HepG2 (cell line): ENCODE measurements around the gene NLRC5. TPM values are rescaled to one million over a fixed set of nuclear protein-coding genes. Genes with fewer than 3 reads are reported as not detected.

ENCODE experiments used
- ESRRA ChIP-seq: sonication (generic); formaldehyde crosslinking; IDR thresholded peaks from 2 replicates; pipeline ENCODE4 v1.5.1; 2020; ENCODE audit warnings: mild to moderate bottlenecking, low read depth, missing genetic modification reagents
- FOXK1 ChIP-seq: sonication (generic); formaldehyde crosslinking; IDR thresholded peaks from 2 replicates; pipeline ENCODE4 v1.4.0; 2020; ENCODE audit warnings: low read depth, missing genetic modification reagents, borderline replicate concordance
- MATR3 ChIP-seq: sonication (generic); formaldehyde crosslinking; IDR thresholded peaks from 2 replicates; pipeline ENCODE4 v1.4.0; 2020; ENCODE audit warnings: missing genetic modification reagents
- NR2C2 ChIP-seq: sonication (generic); formaldehyde crosslinking; IDR thresholded peaks from 2 replicates; pipeline ENCODE4 v1.4.0; 2020; ENCODE audit warnings: missing genetic modification reagents, mild to moderate bottlenecking, moderate library complexity, borderline replicate concordance
- PRMT3 ChIP-seq: sonication (generic); formaldehyde crosslinking; IDR thresholded peaks from 2 replicates; pipeline ENCODE4 v1.8.1; 2022; ENCODE audit warnings: low read depth, mild to moderate bottlenecking, moderate library complexity, missing genetic modification reagents, borderline replicate concordance
- SRSF4 ChIP-seq: fragments of 200-400 bp; formaldehyde crosslinking; IDR thresholded peaks from one replicate; pipeline ENCODE4 v1.6.1; 2018; ENCODE audit warnings: mild to moderate bottlenecking, low read depth, low read length, moderate library complexity; ENCODE audit not compliant: poor library complexity, severe bottlenecking
- ZKSCAN1 ChIP-seq: fragments of 150-350 bp; IDR thresholded peaks from 2 replicates; pipeline ENCODE4 v1.6.1; 2014; ENCODE audit warnings: low read length
- ZNF12 ChIP-seq: sonication (generic); formaldehyde crosslinking; IDR thresholded peaks from 2 replicates; pipeline ENCODE4 v1.5.0; 2020; ENCODE audit warnings: missing genetic modification reagents
- ZNF687 ChIP-seq: sonication (generic); formaldehyde crosslinking; IDR thresholded peaks from 2 replicates; pipeline ENCODE4 v1.5.1; 2020; ENCODE audit warnings: mild to moderate bottlenecking, missing genetic modification reagents, moderate library complexity
- ZNF704 ChIP-seq: sonication (generic); formaldehyde crosslinking; IDR thresholded peaks from 2 replicates; pipeline ENCODE4 v1.8.1; 2023; ENCODE audit warnings: mild to moderate bottlenecking, inconsistent platforms, moderate library complexity, missing genetic modification reagents, borderline replicate concordance
- ZUFSP ChIP-seq: sonication (generic); formaldehyde crosslinking; IDR thresholded peaks from 2 replicates; pipeline ENCODE4 v1.9.0; 2021; ENCODE audit warnings: missing genetic modification reagents, mild to moderate bottlenecking, borderline replicate concordance
- polyA plus RNA-seq, 8 experiments: library from polyadenylated mRNA; depleted of rRNA in 3 of 8; stranded (reverse) in 7 of 8; unstranded in 1 of 8; fragments of >200 nt; fragmentation: Illumina TruSeq in 4 of 8; extraction: Trizol in 4 of 8; gene quantifications; 2 replicates each; pipeline versions ENCODE4 v1.2.1 to v1.2.3, GENCODE V29; 2011 to 2016; ENCODE audit warnings: low read depth in 4 of 8, missing spikeins in 1 of 8, mixed read lengths in 1 of 8; ENCODE audit not compliant: insufficient read depth in 1 of 8
- total RNA-seq, 5 experiments: library from RNA; depleted of rRNA; stranded (reverse); fragments of >200 nt; fragmentation: Illumina TruSeq; extraction: Trizol; gene quantifications; 2 replicates each; pipeline ENCODE4 v1.2.3, GENCODE V29; 2016; ENCODE audit warnings: low read depth in 1 of 5
- TF ChIP-seq, protein P1 (sequence below): sonication (generic); formaldehyde crosslinking; IDR thresholded peaks from 2 replicates; pipeline ENCODE4; 2020; ENCODE audit warnings: missing genetic modification reagents, mild to moderate bottlenecking, borderline replicate concordance
- TF ChIP-seq, protein P2 (sequence below): sonication (generic); formaldehyde crosslinking; IDR thresholded peaks from 2 replicates; pipeline ENCODE4 v1.5.1; 2020; ENCODE audit warnings: mild to moderate bottlenecking, missing genetic modification reagents, borderline replicate concordance
- TF ChIP-seq, protein P3 (sequence below): conservative IDR thresholded peaks from 2 replicates; pipeline ENCODE4 v1.6.1; 2018; ENCODE audit warnings: missing genetic modification reagents

NLRC5 gene
- total and polyA plus RNA-seq, 2 of the 13 experiments (the other 11 are each of a cell fraction or from before 2014, with no cell fraction given) = 6.3 to 12.7 TPM

GRCh38 chr16:56950881-56951771 is 38.2 kb upstream of the NLRC5 start (continued):
- TF ChIP-seq ZNF687 (CRISPR knock-in tag) = peak; percentile 66
- TF ChIP-seq, protein P1, sequence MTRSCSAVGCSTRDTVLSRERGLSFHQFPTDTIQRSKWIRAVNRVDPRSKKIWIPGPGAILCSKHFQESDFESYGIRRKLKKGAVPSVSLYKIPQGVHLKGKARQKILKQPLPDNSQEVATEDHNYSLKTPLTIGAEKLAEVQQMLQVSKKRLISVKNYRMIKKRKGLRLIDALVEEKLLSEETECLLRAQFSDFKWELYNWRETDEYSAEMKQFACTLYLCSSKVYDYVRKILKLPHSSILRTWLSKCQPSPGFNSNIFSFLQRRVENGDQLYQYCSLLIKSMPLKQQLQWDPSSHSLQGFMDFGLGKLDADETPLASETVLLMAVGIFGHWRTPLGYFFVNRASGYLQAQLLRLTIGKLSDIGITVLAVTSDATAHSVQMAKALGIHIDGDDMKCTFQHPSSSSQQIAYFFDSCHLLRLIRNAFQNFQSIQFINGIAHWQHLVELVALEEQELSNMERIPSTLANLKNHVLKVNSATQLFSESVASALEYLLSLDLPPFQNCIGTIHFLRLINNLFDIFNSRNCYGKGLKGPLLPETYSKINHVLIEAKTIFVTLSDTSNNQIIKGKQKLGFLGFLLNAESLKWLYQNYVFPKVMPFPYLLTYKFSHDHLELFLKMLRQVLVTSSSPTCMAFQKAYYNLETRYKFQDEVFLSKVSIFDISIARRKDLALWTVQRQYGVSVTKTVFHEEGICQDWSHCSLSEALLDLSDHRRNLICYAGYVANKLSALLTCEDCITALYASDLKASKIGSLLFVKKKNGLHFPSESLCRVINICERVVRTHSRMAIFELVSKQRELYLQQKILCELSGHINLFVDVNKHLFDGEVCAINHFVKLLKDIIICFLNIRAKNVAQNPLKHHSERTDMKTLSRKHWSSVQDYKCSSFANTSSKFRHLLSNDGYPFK (CRISPR knock-in tag) = peak; percentile 70; the same call in 1 of the 2 replicates
- no peak for TF ChIP-seq FOXK1 (CRISPR knock-in tag)
- TF ChIP-seq, protein P2, sequence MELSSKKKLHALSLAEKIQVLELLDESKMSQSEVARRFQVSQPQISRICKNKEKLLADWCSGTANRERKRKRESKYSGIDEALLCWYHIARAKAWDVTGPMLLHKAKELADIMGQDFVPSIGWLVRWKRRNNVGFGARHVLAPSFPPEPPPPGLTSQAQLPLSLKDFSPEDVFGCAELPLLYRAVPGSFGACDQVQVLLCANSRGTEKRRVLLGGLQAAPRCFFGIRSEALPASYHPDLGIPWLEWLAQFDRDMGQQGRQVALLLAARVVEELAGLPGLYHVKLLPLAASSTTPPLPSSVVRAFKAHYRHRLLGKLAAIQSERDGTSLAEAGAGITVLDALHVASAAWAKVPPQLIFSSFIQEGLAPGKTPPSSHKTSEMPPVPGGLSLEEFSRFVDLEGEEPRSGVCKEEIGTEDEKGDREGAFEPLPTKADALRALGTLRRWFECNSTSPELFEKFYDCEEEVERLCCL (CRISPR knock-in tag) = no peak
- TF ChIP-seq ZNF704 (CRISPR knock-in tag) = no peak
- TF ChIP-seq PRMT3 (CRISPR knock-in tag) = no peak
- no peak for TF ChIP-seq SRSF4
- TF ChIP-seq ZKSCAN1 = no peak
- TF ChIP-seq MATR3 (CRISPR knock-in tag) = no peak
- no peak for TF ChIP-seq ZUFSP (CRISPR knock-in tag)
- TF ChIP-seq ESRRA (CRISPR knock-in tag) = no peak
- TF ChIP-seq ZNF12 = no peak
- TF ChIP-seq NR2C2 (CRISPR knock-in tag) = no peak
- TF ChIP-seq, protein P3, sequence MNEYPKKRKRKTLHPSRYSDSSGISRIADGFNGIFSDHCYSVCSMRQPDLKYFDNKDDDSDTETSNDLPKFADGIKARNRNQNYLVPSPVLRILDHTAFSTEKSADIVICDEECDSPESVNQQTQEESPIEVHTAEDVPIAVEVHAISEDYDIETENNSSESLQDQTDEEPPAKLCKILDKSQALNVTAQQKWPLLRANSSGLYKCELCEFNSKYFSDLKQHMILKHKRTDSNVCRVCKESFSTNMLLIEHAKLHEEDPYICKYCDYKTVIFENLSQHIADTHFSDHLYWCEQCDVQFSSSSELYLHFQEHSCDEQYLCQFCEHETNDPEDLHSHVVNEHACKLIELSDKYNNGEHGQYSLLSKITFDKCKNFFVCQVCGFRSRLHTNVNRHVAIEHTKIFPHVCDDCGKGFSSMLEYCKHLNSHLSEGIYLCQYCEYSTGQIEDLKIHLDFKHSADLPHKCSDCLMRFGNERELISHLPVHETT (CRISPR knock-in tag) = no peak
